ENCODE data around the gene DRC1.
A peak's percentile ranks its signal among the peaks of the same experiment; 100 is the strongest.
"Not testable (repeated sequence)": the region's sequence is repeated elsewhere in the genome, so short reads cannot be mapped to it uniquely, and the experiment has no call there.

The DRC1 gene

DNA sequence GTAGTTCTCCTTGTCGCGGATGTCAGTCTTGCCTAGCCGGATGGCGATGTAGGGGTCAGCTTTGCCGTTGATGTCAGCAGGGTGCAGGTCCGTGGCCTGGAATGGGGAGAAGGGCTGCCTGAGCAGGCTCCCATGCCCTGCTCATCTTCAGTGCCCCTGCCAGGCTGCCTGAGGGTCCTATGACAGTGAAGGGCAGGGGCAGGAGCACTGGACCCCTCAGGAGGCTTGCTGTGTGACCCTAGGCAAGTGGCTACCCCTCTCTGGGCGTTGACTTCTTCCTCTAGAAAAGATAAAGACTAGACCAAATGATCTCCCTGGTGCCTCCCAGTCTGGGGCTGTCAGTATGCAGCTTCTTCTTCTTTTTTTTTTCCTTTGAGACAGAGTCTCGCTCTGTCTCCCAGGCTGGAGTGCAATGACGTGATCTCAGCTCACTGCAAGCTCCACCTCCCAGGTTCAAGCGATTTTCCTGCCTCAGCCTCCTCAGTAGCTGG lies 64.3 kb downstream of the DRC1 start:
- no peak for DNase-seq (ENCODE audit: low read depth in 2 of 2)
- no peak overlapping the region for H3K4me3 ChIP-seq (replicated peaks in 1 of 2; ENCODE audit: low read depth in 2 of 2, low read length in 2 of 2)
- TF ChIP-seq, protein P1, sequence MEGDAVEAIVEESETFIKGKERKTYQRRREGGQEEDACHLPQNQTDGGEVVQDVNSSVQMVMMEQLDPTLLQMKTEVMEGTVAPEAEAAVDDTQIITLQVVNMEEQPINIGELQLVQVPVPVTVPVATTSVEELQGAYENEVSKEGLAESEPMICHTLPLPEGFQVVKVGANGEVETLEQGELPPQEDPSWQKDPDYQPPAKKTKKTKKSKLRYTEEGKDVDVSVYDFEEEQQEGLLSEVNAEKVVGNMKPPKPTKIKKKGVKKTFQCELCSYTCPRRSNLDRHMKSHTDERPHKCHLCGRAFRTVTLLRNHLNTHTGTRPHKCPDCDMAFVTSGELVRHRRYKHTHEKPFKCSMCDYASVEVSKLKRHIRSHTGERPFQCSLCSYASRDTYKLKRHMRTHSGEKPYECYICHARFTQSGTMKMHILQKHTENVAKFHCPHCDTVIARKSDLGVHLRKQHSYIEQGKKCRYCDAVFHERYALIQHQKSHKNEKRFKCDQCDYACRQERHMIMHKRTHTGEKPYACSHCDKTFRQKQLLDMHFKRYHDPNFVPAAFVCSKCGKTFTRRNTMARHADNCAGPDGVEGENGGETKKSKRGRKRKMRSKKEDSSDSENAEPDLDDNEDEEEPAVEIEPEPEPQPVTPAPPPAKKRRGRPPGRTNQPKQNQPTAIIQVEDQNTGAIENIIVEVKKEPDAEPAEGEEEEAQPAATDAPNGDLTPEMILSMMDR (IDR thresholded peaks at IDR 0.05; ENCODE audit: low read depth, low read length) = no peak

DNA sequence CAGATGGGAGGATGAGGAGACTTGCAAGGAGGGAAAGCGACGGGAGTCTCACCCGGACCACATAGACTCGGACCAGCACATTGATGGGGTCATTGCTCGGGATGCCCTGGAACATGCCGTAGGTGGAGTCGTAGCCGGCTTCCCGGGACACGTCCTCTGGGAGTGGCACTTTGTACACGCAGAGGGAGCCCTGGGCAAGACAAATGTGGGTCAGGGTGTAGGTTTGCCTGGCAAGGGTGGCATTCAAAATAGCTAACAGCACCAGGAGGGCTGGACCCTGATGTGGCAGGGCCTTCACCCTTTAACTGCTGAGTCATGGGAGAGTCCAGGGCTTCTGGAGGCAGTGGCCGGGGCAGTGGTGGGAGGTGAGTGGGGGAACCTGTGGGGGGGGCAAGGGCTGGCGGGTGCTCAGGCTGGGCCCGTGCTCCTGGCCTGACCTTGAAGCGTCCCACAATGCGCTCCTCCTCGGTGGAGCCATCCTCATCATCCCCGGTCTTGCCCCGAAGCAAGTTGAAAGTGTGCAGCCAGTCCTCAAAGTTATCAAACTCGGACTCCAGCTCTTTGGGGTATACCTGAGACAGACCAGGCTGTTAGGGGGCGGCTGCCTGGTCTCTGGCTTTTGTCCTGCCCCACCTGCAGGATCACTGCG lies 65.1 kb downstream of the DRC1 start:
- no peak for DNase-seq (ENCODE audit: low read depth in 2 of 2)
- no peak overlapping the region for H3K4me3 ChIP-seq (replicated peaks in 1 of 2; ENCODE audit: low read depth in 2 of 2, low read length in 2 of 2)
- TF ChIP-seq, protein P1 (IDR thresholded peaks at IDR 0.05; ENCODE audit: low read depth, low read length) = no peak

DNA sequence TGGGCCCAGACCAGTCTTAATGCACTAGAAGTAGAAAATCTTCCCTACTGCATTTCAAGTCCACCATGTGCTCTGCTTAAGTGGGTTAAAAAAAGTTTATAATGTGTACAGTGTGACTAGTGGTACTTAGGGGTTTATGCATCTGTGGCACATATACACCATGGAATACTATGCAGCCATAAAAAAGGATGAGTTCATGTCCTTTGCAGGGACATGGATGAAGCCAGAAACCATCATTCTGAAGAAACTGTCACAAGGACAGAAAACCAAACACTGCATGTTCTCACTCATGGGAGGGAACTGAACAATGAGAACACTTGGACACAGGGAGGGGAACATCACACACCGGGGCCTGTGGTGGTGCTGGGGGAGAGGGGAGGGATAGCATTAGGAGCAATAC lies 66.8 kb downstream of the DRC1 start:
- not testable (repeated sequence) for H3K4me3 ChIP-seq (replicated peaks in 1 of 2; ENCODE audit: low read depth in 2 of 2, low read length in 2 of 2); DNase-seq (ENCODE audit: low read depth in 2 of 2)

DNA sequence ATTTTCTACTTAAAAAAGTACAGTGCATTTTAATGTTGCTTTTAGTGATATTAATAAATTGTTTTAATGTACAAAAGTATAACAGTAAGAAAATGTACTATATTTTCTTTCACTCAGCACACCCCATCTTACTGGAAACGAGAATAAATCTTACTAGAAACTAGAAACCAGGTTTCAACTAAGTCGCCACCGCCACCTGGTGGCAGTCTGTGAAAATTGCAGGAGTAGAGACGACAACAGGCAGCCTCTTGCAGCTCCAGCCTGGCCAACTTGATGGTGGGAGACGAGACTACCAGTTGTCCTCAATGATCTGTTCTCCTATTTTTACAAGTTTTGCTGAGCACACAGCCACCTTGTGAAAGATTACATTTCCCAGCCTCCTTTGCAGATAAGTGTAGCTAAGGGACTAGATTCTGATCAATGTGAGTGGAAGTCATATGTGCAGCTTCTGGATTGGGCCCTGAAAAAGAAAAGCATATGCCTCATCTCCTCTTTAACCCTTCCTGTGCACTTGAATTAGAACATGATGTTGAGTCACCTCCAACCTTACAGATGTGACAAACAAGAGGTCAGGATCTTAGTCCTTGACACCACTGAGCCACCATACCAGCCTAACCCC lies 67.5 kb downstream of the DRC1 start:
- peak; percentile 58 to 84 for DNase-seq (ENCODE audit: low read depth in 2 of 2)
- H3K4me3 ChIP-seq (replicated peaks in 1 of 2; ENCODE audit: low read depth in 2 of 2, low read length in 2 of 2) = no peak overlapping the region
- TF ChIP-seq, protein P1 (IDR thresholded peaks at IDR 0.05; ENCODE audit: low read depth, low read length) = peak; percentile 80

DNA sequence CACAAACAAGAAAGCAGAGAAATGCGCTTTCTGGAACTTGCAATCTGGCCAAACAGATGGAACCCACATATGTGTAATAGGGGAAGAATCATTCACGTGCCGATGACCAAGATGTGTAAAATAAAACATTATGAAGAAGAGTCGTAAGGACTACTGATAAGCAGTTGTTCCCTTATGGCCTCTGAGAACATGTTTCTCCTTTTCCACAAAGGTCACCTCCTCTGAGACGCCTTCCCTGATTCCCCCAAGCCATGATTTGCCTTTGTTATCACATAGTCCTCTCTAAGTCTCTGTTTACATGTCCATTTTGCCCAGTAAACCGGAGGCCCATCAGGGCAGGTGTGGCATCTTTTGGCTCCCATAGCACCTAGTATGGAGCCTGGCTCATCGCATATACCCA lies 68.2 kb downstream of the DRC1 start:
- DNase-seq (ENCODE audit: low read depth in 2 of 2) = no peak
- TF ChIP-seq, protein P1 (IDR thresholded peaks at IDR 0.05; ENCODE audit: low read depth, low read length) = no peak
- no peak overlapping the region for H3K4me3 ChIP-seq (replicated peaks in 1 of 2; ENCODE audit: low read depth in 2 of 2, low read length in 2 of 2)

DNA sequence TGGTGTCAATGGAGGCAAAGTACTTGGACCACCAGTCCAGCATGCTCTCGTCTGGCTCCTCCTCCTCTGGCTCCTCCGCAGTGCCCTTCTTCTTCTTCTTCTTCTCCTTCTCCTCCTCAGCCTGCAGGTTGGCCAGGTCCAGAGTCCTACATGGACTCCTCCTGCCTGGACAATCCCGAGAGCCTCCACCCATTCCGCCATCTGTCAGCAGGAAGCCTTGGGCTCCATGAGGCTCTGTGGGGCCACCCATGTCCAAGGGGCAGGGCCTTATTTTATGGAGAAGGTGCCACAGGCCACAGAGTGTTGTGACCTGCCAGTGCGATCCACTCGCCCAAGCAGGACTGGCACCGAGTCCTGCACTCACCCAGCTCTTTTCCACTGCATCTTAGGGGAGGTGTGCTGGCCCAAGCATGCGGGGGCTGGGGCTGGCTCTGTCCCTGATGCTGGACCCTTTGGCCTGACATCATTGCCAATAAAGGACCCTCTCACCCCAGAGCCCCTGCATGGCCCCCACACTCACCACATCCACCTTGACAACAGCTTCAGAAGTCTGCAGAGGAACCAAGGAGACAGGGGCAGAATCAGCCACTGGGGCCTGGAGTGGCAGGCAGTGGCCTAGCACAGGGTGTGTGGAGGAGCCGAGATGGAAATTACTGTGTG lies 69.0 kb downstream of the DRC1 start:
- TF ChIP-seq, protein P1 (IDR thresholded peaks at IDR 0.05; ENCODE audit: low read depth, low read length) = no peak
- H3K4me3 ChIP-seq (replicated peaks in 1 of 2; ENCODE audit: low read depth in 2 of 2, low read length in 2 of 2) = no peak overlapping the region
- no peak for DNase-seq (ENCODE audit: low read depth in 2 of 2)

DNA sequence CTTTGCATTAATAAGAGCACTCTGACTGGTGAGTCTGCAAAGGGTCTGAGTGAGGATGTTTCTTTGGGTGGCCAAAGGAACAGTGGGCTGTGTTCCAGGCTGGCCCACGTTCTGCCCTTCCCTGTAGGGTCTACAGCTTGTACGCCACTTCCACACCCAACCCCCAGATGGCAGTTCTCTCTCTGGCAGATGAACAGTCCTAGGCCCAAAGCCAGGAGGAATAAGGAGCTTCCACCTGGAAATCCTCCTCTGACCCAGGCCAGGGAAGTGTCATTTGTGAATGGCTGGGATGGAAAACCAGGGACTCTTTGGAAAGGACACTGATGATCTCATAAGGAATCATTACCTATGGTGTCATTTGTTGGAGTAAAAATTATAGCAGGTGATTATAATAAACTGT lies 69.6 kb downstream of the DRC1 start:
- DNase-seq (ENCODE audit: low read depth in 2 of 2) = no peak
- no peak overlapping the region for H3K4me3 ChIP-seq (replicated peaks in 1 of 2; ENCODE audit: low read depth in 2 of 2, low read length in 2 of 2)
- TF ChIP-seq, protein P1 (IDR thresholded peaks at IDR 0.05; ENCODE audit: low read depth, low read length) = no peak
